Measurements from ENCODE around the gene CACNA1B.

GRCh38 chr9:137870432-137870831 is 7.2 kb upstream of the CACNA1B start:
- TF ChIP-seq POLR2AphosphoS5 (IDR thresholded peaks at IDR 0.05; ENCODE audit: low read depth, low read length) = no peak
- no peak for TF ChIP-seq POLR2A (IDR thresholded peaks at IDR 0.05; ENCODE audit: low read depth, low read length)
- no peak for TF ChIP-seq TAF1 (IDR thresholded peaks at IDR 0.05; ENCODE audit: low read depth, low read length)

All from GM12891 (cell line).